ENCODE results near the gene STK10.

DNA sequence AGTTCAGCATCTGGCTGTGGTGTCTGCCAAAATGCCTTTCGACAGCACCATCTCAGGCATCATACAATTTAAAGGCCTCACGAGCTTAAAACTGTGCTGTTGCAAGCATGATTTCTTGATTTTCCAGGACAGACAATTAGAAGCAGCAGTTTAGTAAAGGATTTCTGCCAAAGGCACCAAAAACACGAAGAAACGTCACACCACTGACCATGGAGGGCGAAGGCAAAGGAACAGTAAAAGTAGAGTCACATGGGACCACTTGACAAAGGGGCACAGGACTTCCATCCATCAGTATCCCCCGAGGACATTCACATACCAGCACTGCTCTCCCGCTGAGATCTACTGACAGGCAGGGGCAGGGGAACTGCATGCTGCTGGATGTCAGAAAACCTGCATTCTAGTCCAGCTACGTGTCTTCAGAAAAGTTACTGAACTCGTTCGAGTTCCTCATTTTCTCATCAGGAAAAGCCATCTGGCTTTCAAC lies 111.2 kb downstream of the STK10 start:
- TF ChIP-seq, protein P1, sequence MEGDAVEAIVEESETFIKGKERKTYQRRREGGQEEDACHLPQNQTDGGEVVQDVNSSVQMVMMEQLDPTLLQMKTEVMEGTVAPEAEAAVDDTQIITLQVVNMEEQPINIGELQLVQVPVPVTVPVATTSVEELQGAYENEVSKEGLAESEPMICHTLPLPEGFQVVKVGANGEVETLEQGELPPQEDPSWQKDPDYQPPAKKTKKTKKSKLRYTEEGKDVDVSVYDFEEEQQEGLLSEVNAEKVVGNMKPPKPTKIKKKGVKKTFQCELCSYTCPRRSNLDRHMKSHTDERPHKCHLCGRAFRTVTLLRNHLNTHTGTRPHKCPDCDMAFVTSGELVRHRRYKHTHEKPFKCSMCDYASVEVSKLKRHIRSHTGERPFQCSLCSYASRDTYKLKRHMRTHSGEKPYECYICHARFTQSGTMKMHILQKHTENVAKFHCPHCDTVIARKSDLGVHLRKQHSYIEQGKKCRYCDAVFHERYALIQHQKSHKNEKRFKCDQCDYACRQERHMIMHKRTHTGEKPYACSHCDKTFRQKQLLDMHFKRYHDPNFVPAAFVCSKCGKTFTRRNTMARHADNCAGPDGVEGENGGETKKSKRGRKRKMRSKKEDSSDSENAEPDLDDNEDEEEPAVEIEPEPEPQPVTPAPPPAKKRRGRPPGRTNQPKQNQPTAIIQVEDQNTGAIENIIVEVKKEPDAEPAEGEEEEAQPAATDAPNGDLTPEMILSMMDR (IDR thresholded peaks at IDR 0.05 in 4 of 5, conservative IDR thresholded peaks at IDR 0.05 in 1 of 5), result no peak
- no peak for TF ChIP-seq POLR2A (IDR thresholded peaks at IDR 0.05)
